Midbrain (tissue), 1 donor: ENCODE results near the gene SERPING1.
A peak's percentile ranks its signal among the peaks of the same experiment; 100 is the strongest.

Experiments
- DNase-seq: peaks from one replicate; lab custom pipeline; 2025; lab: John Stamatoyannopoulos, UW

The SERPING1 gene

DNA sequence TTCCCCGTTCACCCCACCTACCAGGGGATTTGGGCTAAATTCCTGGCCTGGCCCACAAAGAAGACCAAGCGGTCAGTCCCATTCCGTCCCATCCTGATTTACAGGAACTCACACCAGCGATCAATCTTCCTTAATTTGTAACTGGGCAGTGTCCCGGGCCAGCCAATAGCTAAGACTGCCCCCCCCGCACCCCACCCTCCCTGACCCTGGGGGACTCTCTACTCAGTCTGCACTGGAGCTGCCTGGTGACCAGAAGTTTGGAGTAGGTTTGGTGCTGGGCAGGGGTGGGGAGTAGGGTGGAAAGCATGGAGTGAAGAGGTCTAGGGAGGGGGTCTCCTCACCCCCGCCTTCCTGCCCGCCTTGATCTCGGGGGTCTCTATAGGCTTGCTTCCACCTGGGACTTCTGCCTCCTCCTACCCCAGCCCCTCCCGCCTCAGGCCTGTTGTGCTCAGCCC is at the start of gene SERPING1:
SERPING1 (plus strand) TSS at position 225 of the 455 bp plus-strand sequence. CDS start 586 bp downstream, outside the sequence.
- DNase-seq: no peak

DNA sequence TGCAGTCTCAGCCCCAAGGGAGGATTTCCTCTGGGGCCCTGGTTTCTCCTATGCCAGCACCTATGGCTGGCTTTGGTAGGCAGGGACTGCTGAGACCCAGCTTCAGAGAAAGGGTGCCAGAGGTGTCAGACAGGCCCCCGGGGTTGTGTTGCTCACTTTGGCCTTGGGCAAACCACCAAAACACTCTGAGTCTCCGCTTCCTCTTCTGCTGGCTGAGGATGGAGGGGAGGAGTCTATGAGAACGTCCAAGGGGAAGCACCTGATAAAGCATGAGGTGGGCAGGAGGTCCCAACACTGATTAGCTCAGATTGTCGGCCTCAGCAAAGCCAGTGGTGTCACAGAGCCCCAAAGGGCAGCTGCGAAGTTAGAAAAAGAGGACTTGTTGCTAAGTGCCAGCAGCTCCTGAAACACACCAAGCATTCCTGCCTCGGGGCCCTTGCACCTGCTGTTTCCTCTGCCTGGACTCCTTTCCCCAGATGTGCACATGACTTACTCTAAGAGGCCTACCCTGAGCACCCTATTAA is 49.6 kb upstream of the SERPING1 start:
- DNase-seq: no peak

DNA sequence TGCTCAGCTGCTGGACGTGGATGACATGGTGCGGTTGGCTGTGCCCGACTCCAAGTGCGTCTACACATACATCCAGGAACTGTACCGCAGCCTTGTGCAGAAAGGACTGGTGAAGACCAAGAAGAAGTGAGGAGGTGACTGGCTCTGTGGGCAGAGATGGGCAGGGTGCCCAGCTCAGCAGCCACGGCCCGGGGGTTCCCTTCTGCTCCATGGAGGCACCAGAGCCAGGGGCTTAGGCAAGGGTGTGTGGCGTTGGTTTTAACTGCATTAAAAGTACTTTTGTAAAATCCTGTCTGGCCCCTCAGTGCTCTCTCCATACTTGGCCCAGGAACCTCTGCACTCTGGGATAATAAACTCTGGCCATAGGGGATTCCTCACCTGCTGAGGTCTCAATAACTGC is 47.5 kb upstream of the SERPING1 start:
- no peak for DNase-seq

DNA sequence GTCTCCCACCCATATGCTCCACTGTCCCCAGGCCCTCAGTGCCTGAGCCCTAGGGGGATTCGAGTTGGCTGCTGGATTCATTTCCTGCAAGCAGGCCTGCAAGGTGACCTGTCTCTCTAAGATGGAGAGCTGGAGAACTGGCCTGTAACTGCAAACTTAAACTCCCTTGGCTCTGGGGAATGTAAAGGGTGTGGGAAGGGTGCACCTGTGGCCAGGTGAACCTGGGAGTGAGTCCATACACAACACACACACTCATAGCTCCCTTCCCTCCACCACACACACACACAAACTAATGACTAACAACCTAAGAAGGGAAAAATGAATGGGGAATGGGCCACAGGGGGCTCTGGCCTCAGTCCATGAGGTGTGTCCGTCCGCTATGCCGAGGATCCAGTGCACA is 45.5 kb upstream of the SERPING1 start:
- DNase-seq: no peak

DNA sequence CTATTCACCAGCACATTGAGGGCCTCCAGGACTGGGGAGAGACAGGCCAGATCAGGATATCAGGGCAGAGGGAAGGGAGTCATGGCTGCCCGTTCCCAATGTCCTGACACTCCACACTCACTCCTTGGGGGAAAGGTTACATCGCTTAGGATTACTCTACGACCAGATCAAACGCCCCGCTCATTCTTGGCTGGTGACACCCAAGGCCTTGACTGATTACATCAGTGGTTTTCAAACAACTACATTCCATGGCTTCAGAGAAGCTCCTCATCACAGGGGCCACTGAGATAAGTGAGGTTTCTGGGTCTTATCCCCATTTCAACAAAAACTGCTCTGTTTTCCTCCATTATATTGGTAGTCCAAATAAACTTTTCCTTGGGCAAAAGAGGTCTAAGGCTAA is 45.0 kb upstream of the SERPING1 start:
- no peak for DNase-seq

DNA sequence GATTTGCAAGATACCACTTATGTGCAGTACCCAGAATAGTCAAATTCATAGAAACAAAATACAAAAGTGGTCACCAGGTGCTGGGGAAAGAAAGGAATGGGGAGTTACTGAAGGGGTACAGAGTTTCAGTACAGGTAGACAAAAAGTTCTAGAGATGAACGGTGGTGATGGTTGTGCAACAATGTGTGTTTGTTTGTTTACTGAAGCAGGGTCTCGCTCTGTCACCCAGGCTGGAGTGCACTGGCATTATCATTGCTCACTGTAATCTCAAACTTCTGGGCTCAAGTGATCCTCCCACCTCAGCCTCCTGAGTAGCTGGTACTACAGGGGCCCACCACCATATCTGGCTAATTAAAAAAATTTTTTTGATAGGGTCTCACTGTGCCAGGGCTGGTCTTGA is 42.1 kb upstream of the SERPING1 start:
- no peak for DNase-seq

DNA sequence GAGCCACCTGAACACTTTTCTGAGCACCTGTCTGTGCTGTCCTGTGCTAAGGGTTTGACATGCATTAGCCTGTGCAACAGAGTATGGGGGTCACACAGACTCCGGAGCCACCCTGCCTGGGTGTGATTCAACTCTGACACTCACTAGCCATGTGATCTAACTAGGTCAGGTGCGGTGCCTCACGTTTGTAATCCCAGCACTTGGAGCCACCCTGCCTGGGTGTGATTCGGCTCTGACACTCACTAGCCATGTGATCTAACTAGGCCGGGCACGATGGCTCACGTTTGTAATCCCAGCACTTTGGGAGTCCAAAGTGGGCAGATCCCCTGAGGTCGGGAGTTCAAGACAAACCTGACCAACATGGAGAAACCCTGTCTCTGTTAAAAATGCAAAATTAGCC is 41.4 kb upstream of the SERPING1 start:
- DNase-seq: no peak

DNA sequence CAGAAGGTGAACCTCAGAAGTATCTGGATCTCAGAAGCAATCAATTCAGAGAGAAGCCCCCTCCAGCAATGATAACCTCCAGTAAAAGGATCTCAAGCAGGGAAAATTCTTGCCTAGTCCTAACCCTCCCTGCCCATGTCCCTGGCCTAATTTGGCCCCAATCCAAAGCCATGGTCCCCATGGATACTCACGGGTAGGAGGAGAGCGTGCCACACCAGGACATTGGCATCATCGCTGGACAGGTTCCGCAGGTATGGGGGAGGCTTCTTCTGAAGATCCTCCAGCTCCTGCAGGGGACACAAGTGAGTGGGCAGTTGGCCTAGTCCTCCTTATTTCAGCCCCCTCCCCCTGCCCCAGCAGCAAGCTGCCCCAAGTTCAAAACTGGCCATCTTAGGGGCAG is 37.3 kb upstream of the SERPING1 start:
- no peak for DNase-seq

DNA sequence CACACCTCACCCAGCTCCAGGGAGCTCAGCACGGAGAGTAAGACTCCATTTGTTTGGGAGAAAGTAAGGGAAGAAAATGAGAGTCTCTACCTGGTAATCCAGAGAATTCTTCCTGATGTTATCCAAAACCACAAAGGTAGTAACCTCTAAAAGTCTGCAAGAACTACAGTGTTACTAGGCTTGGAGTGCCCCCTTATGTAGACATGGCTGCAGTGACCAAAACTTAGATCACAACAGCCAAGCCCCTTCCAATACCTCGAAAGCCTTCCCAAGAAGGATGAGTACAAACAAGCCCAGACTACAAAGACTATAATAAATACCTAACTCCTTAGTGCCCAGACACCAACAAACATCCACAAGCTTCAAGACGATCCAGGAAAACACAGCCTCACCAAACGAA is 34.9 kb upstream of the SERPING1 start:
- no peak for DNase-seq

DNA sequence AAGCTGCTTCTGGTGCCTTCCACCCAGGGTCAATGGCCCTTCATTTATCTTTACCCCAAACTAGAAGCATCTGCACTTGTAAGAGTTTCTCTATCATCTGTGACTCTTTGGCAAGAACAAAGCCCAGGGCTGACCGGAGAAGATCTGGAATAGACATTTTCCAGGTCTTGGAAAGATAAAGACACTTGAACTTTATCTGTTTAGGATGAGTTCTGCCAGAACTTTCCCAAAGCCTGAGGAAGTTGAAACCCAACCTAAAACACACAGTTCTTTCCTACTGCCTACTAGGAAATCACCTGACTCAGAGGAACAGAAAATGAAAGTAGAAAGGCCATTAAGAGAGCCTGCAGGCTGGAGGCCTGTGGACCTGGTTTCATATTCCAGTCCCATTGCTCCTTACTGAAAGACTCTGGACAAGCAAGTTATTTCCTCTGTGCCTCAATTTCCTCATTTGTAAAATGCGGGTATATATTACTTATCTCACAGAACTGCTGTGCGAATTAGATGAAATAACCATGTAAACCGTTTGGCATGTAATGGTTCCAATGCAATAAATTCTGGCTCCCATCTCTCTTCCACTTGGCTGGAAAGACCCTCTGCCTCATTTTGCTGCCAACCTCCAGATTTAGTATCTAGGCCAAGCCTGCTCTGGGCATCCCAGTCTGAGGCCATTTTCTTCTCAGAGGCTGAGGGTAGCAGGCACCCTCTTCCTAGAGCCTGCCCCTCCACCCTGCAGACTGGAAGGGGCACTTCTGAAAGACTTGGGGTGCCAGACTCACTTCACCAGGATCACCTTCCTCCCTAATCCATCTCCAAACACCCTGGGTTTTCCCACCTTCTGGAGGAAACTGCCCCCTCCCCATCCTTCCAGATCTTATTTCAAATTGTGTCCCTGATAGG is 31.2 kb upstream of the SERPING1 start:
- peak; percentile 78 for DNase-seq

DNA sequence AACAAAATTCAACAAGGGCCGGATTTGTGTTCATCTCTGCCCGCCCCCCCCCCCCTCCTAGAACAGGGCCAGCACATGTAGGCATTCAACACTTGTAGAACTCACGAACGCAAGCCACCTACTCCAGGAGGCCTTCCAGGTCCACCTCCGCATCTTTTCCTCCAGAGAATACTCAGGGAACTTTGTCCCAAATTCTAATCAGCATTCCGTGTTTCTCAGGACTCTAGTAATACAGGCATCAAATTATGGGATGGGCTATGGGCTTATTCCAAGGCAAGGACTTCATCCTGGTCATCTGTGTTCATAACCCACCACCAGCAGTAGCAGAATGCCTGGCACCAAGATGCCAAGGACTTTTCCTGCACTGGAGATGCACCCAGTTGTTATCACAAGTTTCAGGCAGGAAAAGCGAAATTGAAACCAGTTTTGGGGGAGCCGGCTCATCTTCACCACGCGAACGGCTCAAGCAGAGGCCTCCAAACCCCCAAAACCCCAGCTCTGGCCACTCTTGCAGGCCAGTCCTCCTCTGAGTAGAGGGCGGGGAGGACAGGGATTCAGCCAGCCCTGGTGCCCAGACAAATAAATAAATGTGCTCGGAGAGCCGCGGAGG is 30.5 kb upstream of the SERPING1 start:
- peak; percentile 28 for DNase-seq

DNA sequence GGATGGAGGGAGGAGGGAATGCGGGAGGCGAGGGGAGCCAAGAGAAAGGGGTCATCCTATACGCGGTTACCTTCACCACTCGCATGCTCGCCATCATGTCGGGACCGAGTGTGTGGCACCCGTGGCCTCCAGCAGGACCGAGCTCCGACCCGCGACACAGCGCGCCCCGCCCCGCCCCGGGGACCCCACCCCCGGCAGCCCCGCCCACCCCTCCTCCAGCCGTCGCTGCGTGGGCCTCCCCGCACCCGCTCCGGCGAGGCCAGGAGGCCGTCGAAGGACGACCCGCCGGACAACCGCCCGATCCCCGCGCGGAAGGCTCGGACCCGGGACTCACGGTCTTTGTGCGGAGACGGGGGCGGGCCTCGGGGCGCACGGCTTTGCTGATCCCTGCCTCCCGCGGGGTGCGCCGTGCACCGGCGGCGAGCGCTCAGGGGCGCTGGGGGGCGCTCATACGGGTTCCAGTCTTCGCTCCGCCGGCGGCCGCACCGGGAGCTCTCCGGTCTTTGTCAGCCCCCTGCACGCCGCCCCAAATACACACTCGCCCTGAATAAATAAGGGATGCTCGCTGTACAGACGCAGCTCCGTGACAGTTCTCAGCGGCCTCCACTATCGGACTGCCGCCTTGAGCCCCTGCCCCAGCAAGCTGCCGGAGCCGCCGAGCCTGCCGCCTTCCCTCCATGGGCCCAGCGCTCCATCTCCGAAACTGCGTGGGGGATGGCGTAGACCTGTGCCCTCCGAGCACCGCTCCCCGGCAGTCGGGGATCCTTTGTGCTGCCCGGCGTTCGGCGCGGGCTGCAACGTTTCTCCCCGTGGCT is 29.8 kb upstream of the SERPING1 start, which contains the start of gene UBE2L6:
UBE2L6 (minus strand) TSS at position 158 of the 815 bp plus-strand sequence; CDS start at position 97, 61 bp downstream.
- peak; percentile 61 for DNase-seq

DNA sequence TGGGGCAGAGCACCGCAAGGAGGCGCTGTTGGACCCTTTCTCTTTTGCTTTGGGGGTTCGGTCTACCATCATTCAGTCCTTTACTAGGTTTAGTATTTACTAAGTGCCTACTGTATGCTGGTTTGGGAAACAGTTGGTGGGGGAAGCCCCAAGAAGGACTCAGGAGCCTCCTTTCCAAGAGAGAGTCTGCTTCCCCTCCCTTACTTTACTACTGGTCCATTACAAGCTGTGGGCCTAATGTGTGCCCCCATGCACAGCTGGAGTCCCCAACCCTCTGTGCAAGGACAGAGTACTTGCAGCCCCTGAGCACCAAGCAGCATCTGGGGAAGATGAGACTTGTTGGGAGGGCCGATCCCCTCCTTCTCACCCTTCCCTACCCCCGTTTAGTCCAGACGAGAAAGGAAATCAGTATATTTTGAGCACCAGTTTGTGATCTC is 29.1 kb upstream of the SERPING1 start:
- peak; percentile 85 for DNase-seq

DNA sequence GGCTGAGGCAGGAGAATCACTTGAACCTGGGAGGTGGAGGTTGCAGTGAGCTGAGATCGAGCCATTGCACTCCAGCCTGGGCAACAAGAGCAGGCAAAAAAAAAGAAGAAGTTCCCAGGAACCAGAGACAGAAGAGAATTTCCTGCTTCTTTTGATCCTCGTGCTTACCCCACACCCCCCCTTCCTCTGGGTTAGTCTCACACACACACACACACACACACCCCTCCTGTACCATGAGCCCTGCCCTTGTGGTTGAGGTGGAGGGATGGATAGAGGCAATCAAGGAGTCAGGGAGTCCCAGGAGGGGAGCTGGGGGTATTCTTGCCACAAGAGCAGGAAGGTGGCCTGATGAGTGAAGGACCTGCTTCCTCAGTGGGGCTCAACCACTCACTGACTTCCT is 25.9 kb upstream of the SERPING1 start:
- no peak for DNase-seq

DNA sequence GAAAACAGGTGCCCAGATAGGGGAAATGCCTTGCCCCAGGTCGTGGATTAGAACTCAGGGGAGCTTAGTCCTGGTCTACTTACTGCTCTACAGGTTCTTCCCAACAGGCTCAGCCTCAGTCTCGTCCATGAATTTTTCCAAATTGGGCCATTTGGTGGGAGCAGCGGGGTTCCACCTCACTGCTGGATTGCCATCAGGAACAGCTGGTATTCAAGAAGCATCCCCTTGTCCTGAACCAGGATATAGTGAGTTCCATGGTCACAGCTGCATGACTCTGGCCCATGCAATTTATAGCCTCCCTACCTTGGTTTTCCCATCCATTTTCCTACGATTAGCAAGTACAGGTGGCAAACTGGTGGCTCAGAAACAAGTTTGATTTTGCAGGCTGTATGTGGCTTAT is 23.4 kb upstream of the SERPING1 start:
- DNase-seq: no peak

DNA sequence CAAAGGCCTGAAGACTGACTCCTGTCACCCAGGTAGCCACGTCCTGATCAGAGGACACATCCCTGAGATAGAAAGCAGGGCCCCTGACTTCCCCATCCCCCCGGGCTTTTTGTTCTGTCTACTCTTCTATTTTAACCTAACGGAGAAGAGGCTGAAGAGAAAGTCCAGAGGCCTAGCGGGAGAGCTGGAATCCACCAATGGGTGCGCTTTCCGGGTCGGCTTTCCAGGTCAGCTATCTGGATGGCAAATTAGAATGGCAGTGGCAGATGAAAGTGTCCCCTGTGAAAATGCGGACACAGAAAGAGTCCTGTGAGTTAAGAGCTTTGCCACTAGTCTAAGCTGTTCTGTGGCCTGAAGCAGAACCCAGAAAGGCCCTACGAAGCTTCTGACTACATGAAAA is 13.1 kb upstream of the SERPING1 start:
- DNase-seq: no peak

DNA sequence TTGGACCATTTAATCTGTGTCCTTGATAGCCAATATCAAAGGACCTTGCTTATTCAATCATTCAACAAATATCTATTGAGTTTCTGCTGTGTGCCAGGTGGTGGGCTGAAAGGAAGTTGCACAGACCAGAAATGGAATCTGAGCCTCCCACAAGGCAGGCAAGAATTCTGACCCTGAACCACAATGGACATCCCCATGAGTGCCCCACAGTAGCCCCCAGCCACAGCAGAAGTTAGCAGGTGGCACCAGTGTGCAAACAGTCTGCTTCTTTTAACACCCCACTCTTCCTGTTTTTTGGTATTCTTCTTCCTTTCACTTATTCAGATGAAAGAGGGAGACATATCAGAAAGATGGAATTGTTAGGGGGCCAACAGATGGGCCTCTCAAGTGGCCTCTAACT is 12.2 kb upstream of the SERPING1 start:
- DNase-seq: no peak

DNA sequence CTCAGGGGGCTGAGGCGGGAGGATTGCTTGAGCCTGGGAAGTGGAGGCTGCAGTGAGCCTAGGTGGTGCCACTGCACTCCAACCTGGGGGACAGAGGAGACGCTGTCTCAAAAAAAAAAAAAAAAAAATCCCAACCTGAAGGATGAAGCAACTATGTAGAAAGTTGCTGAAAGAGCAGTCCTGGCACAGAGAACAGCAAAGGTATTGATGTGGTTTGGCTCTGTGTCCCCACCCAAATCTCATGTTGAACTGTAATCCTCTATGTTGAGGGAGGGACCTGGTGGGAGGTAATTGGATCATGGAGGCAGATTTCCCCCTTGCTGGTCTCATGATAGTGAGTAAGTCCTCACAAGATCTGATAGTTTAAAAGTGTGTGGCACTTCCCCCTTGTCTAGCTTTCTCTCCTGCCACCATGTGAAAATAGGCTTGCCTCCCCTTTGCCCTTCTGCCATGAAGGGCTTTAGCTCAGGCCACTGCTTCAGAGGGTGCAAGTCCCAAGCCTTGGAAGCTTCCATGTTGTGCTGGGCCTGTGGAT is 10.7 kb upstream of the SERPING1 start:
- DNase-seq: no peak

DNA sequence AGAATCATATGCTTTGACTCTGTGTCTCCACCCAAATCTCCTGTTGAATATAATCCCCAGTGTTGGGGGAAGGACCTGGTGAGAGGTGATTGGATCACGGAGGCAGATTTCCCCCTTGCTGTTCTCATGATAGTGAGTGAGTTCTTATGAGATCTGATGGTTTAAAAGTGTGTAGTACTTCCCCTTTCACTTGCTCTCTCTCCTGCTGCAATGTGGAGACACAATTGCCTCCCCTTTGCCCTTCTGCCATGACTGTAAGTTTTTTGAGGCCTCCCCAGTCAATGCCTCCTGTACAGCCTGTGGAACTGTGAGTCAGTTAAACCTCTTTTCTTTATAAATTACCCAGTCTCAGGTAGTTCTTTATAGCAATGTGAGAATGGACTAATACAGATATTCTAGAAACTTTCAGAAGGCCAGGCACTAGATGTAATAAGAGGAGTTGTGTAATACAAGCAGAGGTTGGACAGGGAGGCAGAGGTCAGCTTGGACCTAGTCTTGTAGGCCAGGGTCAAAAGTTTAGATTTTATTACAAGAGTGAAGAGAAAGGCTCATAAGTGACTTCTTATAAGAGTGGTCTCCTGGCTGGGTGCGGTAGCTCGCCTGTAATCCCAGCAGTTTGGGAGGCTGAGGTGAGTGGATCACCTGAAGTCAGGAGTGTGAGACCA is 9.3 kb upstream of the SERPING1 start:
- no peak for DNase-seq

DNA sequence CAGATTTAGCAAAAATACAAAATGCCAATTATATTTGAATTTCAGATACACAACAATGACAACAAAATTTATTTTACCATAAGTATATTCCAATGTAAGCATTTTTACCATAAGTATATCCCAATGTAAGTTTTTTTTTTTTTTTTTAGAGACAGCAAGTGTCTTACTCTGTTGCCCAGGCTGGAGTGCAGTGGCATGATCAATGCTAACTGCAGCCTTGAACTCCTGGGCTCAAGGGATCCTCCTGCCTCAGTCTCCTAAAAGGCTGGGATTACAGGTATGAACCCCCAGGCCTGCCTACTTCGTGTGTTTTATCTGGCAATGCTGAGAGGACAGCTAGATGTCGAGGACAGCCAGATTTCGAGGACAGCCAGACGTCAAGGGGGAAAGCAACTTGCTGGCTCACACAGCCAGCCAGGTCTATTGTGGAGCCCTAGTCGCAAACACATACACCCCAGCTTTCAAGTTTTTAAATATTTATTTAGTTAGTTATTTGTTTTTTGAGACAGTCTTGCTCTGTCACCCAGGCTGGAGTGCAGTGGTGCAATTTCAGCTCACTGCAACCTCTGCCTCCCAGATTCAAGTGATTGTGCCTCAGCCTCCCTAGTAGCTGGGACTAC is 1.1 kb upstream of the SERPING1 start:
- DNase-seq: no peak
